ENCODE results near the gene CUL5. TPM values are rescaled to one million over a fixed set of nuclear protein-coding genes. Genes with fewer than 3 reads are reported as not detected.

The CUL5 gene
- total RNA-seq, 1 experiment from 2014 or later = 19.3 TPM

DNA sequence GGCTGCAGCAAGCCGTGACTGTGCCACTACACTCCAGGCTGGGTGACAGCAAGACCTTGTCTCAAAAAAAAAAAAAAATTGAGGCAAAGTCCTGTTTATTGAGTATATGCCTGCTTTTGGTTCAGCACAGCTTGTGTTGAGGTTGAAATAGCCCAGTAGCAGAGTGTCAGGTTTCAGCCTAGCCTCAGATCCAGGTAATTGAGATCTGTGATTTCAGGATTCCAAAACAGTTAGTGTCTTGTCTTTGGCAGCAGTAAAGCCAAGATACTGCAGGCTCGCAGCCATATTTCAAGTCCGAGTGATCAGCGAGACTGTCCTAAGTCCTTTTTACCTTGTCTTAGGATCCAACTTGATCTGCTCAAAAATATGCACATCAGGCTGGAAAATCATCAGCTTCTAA, 27.0 kb downstream of the CUL5 start:
- Histone ChIP-seq H3K36me3 (replicated peaks; ENCODE audit: control insufficient read depth, insufficient read depth, low read length) (peaks cover 1% of the 10 kb centered on the region), H3K4me3 (ENCODE audit: insufficient read depth, low read depth, low read length) (no peak overlapping the region), H3K27me3 (ENCODE audit: control insufficient read depth, insufficient read depth, low read length) (no peaks in the 10 kb centered on the region)
- no peak for DNase-seq

DNA sequence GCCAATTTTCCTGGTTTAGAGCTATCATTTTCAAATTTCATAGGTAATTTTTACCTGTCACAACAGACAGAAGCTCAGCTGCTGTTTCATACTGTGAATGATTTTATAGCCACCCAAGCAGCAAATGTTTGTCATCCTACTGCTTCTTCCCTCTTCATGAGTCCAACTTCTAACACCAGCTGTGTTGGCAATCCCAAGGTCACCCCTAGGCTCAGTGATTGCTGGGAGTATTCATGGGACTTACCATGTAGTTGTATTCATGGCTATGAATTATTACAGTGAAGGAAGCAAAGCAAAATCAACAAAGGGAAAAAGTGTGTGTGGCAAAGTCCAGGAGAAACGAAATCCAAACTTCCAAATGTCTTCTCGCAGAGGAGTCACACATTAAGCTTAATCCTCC, 28.5 kb downstream of the CUL5 start:
- H3K36me3 ChIP-seq (replicated peaks; ENCODE audit: control insufficient read depth, insufficient read depth, low read length) = peaks cover 1% of the 10 kb centered on the region
- no peaks in the 10 kb centered on the region for H3K27me3 ChIP-seq (ENCODE audit: control insufficient read depth, insufficient read depth, low read length)
- H3K4me3 ChIP-seq (ENCODE audit: insufficient read depth, low read depth, low read length) = no peak overlapping the region
- DNase-seq = no peak

DNA sequence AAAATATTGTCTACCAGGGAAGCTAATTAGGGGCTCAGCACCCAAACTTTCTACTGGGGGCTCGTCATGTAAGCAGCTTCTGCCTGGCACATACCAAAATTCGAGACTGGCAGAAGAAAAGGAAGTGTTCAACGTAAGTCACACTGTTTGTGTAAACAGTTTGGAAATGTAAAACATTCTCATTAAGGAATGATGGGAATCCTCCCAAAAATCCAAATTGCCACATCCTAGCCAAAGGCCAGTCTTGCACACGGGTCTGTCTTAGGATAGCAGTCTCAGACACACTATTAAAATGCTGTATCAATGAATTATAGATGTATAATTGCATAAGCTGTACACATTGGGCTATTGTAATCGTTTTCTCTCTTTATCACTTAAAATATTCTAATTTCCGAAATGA, 28.9 kb downstream of the CUL5 start:
- DNase-seq = no peak

DNA sequence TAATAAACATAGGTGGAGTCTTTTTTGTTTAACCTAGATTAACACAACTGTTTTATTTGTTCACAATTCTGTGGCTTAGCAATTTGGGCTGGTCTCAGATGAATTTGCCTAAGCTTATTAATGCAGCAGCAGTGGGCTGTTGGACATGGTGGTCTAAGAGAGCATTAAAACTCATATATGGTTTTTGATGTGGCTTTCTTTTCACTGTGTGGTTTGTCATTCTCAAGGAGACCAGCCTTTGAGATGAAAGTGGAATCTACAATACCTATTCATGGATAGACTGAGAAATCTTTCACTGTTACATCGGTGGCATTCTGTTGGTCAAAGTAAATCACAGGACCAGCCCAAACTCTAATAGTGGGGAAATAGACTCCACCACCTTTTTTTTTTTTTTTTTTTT, 39.6 kb downstream of the CUL5 start:
- DNase-seq = no peak
- Histone ChIP-seq H3K36me3 (replicated peaks; ENCODE audit: control insufficient read depth, insufficient read depth, low read length) (no peaks in the 10 kb centered on the region; the same call in none of the 2 replicates), H3K4me3 (ENCODE audit: insufficient read depth, low read depth, low read length) (no peak overlapping the region), H3K27me3 (ENCODE audit: control insufficient read depth, insufficient read depth, low read length) (no peaks in the 10 kb centered on the region)

More for the DNA sequence above, 28.9 kb downstream of the CUL5 start:
- Histone ChIP-seq H3K4me3 (ENCODE audit: insufficient read depth, low read depth, low read length) (no peak overlapping the region), H3K27me3 (ENCODE audit: control insufficient read depth, insufficient read depth, low read length) (no peaks in the 10 kb centered on the region), H3K36me3 (replicated peaks; ENCODE audit: control insufficient read depth, insufficient read depth, low read length) (peaks cover 1% of the 10 kb centered on the region)

DNA sequence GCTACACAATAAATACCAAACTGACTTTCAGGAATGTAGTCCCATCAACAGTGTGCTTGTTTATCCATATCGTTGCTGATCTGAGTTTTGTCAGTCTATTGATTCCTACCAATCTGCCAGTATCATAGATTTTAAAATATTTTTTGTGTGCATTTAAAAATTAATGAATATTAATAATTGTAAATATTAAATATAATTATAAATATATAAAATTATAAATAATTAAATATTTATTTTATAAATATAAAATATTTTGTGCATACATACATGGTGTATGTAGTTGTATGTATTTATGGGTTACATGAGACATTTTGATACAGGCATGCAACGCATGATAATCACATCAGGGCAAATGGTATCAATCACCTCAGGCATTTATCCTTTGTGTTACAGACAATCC, 53.6 kb downstream of the CUL5 start:
- H3K36me3 ChIP-seq (replicated peaks; ENCODE audit: control insufficient read depth, insufficient read depth, low read length) = no peaks in the 10 kb centered on the region; the same call in none of the 2 replicates
- H3K27me3 ChIP-seq (ENCODE audit: control insufficient read depth, insufficient read depth, low read length) = no peaks in the 10 kb centered on the region
- no peak overlapping the region for H3K4me3 ChIP-seq (ENCODE audit: insufficient read depth, low read depth, low read length)
- DNase-seq = no peak

DNA sequence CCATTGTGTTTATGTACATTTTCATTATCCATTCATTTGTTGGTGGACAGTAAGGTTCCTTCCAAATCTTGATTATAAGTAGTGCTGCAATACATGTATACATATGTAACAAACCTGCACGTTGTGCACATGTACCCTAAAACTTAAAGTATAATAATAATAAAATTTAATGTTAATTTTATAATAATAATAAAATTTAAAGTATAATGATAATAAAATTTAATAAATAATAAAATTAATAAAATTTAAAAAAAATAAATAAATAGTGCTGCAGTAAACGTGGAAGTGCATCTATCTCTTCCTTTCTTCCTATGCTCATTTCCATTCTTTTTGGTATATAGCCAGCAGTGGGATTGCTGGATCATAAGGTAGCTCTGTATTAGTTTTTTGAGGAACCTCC, 54.7 kb downstream of the CUL5 start:
- Histone ChIP-seq H3K36me3 (replicated peaks; ENCODE audit: control insufficient read depth, insufficient read depth, low read length) (no peaks in the 10 kb centered on the region; the same call in none of the 2 replicates), H3K4me3 (ENCODE audit: insufficient read depth, low read depth, low read length) (no peak overlapping the region), H3K27me3 (ENCODE audit: control insufficient read depth, insufficient read depth, low read length) (no peaks in the 10 kb centered on the region)
- DNase-seq = no peak

DNA sequence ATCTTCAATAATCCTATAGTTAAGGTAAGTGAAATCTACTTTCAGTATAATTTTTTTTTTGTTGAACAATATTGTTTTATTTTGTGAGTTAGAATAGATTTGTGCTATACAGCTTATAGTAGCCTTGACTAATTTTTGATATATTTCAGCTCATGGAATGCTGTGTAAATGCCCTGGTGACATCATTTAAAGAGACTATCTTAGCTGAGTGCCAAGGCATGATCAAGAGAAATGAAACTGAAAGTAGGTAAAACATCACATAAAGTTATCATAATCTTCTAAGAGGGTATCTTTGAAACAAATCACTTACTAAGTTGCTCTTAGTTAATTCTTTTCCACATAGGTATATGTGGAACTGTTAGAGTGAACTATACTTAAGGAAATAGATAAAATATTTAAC, 61.2 kb downstream of the CUL5 start:
- Histone ChIP-seq H3K27me3 (ENCODE audit: control insufficient read depth, insufficient read depth, low read length) (no peaks in the 10 kb centered on the region), H3K4me3 (ENCODE audit: insufficient read depth, low read depth, low read length) (no peak overlapping the region), H3K36me3 (replicated peaks; ENCODE audit: control insufficient read depth, insufficient read depth, low read length) (peaks cover 1% of the 10 kb centered on the region)
- DNase-seq = no peak

DNA sequence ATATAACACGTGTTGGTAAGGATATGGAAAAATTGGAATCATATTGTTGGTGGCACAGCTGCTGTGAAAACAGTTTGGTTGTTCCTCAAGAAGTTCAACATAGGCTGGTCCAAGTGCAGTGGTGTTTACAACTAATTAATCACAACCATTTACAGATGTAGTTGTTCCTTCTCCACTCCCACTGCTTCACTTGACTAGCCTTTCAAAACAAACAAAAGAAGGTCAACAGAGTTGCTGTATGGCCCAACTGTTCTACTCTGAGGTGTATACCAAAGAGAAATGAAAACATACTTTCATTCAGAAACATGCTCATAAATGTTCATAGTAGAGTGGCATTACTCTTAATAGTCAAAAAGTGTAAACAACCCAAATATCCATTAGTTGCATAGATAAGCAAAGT, 76.1 kb downstream of the CUL5 start:
- H3K36me3 ChIP-seq (replicated peaks; ENCODE audit: control insufficient read depth, insufficient read depth, low read length) = no peaks in the 10 kb centered on the region; the same call in 1 of the 2 replicates
- DNase-seq = no peak
- H3K27me3 ChIP-seq (ENCODE audit: control insufficient read depth, insufficient read depth, low read length) = no peaks in the 10 kb centered on the region
- no peak overlapping the region for H3K4me3 ChIP-seq (ENCODE audit: insufficient read depth, low read depth, low read length)

DNA sequence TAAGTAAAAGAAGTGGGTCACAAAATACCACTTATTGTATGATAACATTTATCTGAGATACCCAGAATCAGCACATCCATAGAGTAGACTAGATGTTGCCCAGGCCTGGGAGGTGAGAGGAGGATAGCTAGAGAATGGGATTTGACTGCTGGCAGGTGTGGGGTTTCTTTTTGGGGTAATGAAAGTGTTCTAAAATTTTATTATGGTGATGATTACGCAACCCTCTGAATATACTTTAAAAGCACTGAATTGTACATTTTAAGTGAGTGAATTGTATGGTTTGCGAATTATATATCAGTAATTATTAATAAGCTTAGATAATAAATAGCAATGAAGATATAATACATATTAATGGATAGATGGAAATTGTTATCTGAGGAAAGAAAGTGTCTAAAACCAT, 77.0 kb downstream of the CUL5 start:
- no peak for DNase-seq
- Histone ChIP-seq H3K36me3 (replicated peaks; ENCODE audit: control insufficient read depth, insufficient read depth, low read length) (no peaks in the 10 kb centered on the region; the same call in 1 of the 2 replicates), H3K4me3 (ENCODE audit: insufficient read depth, low read depth, low read length) (no peak overlapping the region), H3K27me3 (ENCODE audit: control insufficient read depth, insufficient read depth, low read length) (no peaks in the 10 kb centered on the region)

DNA sequence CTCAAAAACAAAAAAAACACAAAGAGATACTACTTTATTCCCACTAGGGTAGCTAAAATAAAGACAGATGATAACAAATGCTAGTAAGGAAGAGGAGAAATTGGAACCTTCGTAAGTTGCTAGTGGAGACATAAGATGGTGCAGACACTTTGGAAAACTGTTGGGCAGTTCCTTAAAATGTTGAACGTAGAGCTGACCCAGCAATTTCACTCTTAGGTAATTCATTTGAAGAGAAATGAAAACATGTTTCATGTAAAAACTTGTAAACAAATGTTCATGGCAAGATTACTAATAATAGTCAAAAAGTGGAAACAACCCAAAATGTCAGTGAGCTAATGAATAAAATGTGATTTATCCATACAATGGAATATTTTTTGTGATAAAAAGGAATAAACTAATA, 83.4 kb downstream of the CUL5 start:
- no peak overlapping the region for H3K4me3 ChIP-seq (ENCODE audit: insufficient read depth, low read depth, low read length)
- DNase-seq = no peak
- H3K36me3 ChIP-seq (replicated peaks; ENCODE audit: control insufficient read depth, insufficient read depth, low read length) = peaks cover 5% of the 10 kb centered on the region; the same call in 1 of the 2 replicates
- H3K27me3 ChIP-seq (ENCODE audit: control insufficient read depth, insufficient read depth, low read length) = no peaks in the 10 kb centered on the region

DNA sequence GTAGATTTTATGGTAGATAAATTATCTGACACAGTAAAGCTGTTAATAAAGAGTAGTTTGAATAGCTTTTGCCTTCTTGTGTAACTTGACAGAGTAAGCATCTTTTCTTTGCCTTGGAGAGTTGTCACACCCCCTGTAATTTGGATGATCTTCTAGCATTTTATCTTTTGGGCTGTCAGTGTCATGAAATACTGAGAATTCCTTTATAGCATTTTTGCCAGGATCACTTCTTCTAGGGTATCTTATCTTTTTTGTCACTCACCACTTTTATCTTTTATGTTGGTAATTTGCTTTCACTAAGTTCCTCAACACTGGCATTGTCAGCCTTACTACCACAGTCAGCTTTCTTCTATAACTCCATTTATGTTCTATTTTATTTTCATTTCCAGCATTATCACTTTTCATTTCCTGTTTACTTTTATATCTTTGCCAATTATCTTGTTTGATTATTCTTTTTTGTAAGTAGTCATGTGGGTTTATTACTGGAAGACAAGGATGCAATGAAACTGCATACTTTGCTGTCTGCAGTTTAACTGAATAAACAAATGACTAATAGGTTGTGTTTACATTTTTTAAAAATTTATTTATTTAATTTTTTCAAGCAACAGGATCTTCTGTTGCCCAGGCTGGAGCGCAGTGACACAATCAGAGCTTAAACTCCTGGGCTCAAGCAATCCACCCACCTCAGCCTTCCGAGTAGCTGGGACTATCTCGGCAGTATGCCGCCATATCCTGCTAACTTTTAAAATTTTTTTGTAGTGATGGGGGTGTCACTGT, 84.6 kb downstream of the CUL5 start:
- H3K36me3 ChIP-seq (replicated peaks; ENCODE audit: control insufficient read depth, insufficient read depth, low read length) = peaks cover 5% of the 10 kb centered on the region; the same call in 1 of the 2 replicates
- no peak for DNase-seq
- no peak overlapping the region for H3K4me3 ChIP-seq (ENCODE audit: insufficient read depth, low read depth, low read length)
- no peaks in the 10 kb centered on the region for H3K27me3 ChIP-seq (ENCODE audit: control insufficient read depth, insufficient read depth, low read length)

DNA sequence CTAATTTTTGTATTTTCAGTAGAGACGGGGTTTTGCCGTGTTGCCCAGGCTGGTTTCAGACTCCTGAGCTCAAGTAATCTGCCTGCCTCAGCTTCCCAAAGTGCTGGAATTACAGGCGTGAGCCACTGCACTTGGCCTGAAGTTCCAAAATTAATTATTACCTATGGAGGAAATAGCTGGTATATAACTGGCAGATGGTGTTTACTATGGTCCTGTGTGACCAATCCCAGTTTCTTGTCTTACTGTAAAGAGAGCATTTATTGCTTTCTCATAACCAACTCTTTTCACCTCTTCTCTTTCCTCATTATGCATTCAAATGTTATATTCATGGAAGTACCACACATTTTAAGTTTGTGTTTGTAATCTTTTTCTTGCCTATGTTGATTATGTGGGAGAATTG, 88.5 kb downstream of the CUL5 start:
- Histone ChIP-seq H3K4me3 (ENCODE audit: insufficient read depth, low read depth, low read length) (no peak overlapping the region), H3K36me3 (replicated peaks; ENCODE audit: control insufficient read depth, insufficient read depth, low read length) (peaks cover 5% of the 10 kb centered on the region; the same call in 1 of the 2 replicates), H3K27me3 (ENCODE audit: control insufficient read depth, insufficient read depth, low read length) (no peaks in the 10 kb centered on the region)
- no peak for DNase-seq

DNA sequence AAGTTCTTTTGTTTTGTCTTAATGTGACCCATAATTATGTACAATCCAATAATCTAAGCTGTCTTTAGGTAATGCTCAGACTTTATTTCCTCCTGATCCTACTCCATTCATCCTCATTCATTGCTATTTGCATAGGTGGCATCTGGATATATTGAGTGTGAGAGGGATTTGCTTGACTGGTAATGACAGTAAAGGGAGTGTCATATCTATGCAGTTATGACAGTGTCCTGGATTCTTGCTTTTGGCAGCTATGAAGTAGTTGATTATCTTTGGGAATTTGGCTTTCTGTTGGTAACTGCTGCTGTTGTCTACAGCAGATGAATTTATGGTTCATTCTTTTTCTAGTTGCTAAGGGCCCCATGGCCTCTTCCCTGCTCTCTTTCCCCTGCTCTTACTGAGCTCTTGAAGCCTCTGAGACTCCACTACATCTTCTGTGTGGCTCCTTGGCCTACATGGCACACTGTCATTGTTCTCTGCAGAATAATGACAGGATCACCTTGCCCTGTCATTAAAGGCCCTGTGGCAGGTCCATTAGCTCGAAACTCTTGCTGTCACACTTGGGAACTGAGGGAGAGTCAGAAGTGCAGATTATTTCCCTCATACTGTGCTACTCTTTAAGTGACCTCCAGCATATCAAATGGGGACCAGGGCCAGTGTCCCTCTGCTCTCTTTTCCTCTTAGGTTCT, 92.5 kb downstream of the CUL5 start:
- no peak for DNase-seq
- H3K36me3 ChIP-seq (replicated peaks; ENCODE audit: control insufficient read depth, insufficient read depth, low read length) = no peaks in the 10 kb centered on the region; the same call in 1 of the 2 replicates
- no peak overlapping the region for H3K4me3 ChIP-seq (ENCODE audit: insufficient read depth, low read depth, low read length)
- no peaks in the 10 kb centered on the region for H3K27me3 ChIP-seq (ENCODE audit: control insufficient read depth, insufficient read depth, low read length)

DNA sequence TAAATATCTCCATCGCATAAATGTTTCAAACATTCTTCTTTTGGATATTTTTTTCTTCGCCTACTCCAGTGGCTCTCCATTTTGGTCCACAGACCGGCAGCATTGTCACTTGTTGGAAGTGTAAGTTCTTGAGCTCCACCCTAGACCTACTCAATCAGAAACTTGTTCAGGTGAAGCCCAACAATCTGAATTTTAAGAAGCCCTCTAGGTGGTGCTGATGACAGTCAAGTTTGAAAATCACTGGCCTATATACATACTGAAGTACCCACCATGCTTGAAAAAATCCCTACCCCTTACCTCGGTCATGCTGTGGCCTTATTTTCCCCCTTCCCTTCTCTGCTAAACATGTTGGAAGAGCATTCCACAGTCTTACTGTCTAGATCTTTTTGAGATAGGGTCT, 102.4 kb downstream of the CUL5 start:
- H3K27me3 ChIP-seq (ENCODE audit: control insufficient read depth, insufficient read depth, low read length) = no peaks in the 10 kb centered on the region
- DNase-seq = no peak
- no peaks in the 10 kb centered on the region for H3K36me3 ChIP-seq (replicated peaks; ENCODE audit: control insufficient read depth, insufficient read depth, low read length)
- no peak overlapping the region for H3K4me3 ChIP-seq (ENCODE audit: insufficient read depth, low read depth, low read length)

DNA sequence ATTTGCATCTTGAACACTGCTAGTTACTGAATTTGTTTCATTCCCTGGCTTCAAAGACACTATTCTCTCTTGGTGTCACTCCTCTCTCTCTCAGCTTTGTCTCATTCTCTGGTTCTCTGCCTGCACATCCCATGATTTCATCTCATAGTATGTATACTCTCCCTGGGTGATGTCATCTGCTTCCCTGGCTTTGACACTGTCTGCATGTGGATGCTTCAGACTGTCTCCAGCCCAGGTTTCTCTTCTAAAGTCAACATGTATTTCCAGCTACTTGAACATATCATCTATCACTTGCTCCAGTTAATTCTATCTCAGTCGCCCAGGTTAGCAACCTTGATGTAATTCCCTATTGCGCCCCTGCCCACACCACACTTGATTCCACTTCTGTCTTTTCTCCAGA, 103.4 kb downstream of the CUL5 start:
- no peaks in the 10 kb centered on the region for H3K36me3 ChIP-seq (replicated peaks; ENCODE audit: control insufficient read depth, insufficient read depth, low read length)
- DNase-seq = no peak
- H3K4me3 ChIP-seq (ENCODE audit: insufficient read depth, low read depth, low read length) = no peak overlapping the region
- H3K27me3 ChIP-seq (ENCODE audit: control insufficient read depth, insufficient read depth, low read length) = no peaks in the 10 kb centered on the region

Data from H7 (cell line).